ENCODE measurements around the gene ARHGEF19.

ARHGEF19 gene

GRCh38 chr1:16184557-16185303 is 27.7 kb downstream of the ARHGEF19 start:
- peak overlapping the region; percentile 92 for H2AK5ac ChIP-seq (ENCODE audit: low read length)
- WGBS (ENCODE audit: extremely low coverage, insufficient coverage, insufficient read length) = no CpG with 5 or more reads among the region's 10 CpGs

GRCh38 chr1:16183765-16184556 is 28.5 kb downstream of the ARHGEF19 start:
- Histone ChIP-seq H3K36me3 (ENCODE audit: control insufficient read depth in 1 of 2, insufficient read depth in 2 of 2, low read length in 2 of 2) (no peaks in the 10 kb centered on the region), H3K18ac (ENCODE audit: low read length) (peak overlapping the region; percentile 8), H3K4ac (ENCODE audit: low read depth, low read length) (no peak overlapping the region), H4K8ac (ENCODE audit: low read depth, low read length) (no peak overlapping the region), H2BK12ac (ENCODE audit: low read length) (peak overlapping the region; percentile 56), H3K27me3 (ENCODE audit: insufficient read depth, low read length) (no peaks in the 10 kb centered on the region), H3K4me2 (ENCODE audit: low read length) (no peak overlapping the region), H2BK5ac (ENCODE audit: low read depth, low read length, poor library complexity) (no peak overlapping the region), H2AK5ac (ENCODE audit: low read length) (peak overlapping the region; percentile 66), H3K27ac (ENCODE audit: low read depth, low read length) (no peak overlapping the region), H3K4me1 (ENCODE audit: control insufficient read depth in 1 of 2, insufficient read depth in 2 of 2, low read length in 2 of 2) (peaks cover 12 to 21% of the 10 kb centered on the region in 2 experiments), H3K4me3 (ENCODE audit: low read depth, low read length) (peak overlapping the region; percentile 5), H4K91ac (ENCODE audit: low read depth, low read length) (peak overlapping the region; percentile 53), H3K23ac (ENCODE audit: low read length) (no peak overlapping the region), H3K14ac (ENCODE audit: low read length) (no peak overlapping the region), H2AFZ (ENCODE audit: insufficient read depth, low read length, poor library complexity) (no peak overlapping the region), H3K9ac (ENCODE audit: low read length) (no peak overlapping the region), H2BK120ac (ENCODE audit: insufficient read depth, low read length, poor library complexity) (peak overlapping the region; percentile 67), H3K9me3 (ENCODE audit: insufficient read depth, low read depth, low read length) (no peaks in the 10 kb centered on the region), H3K79me2 (ENCODE audit: control insufficient read depth, insufficient read depth, low read length, poor library complexity) (peaks cover 2% of the 10 kb centered on the region), H4K12ac (ENCODE audit: low read depth, low read length) (no peak overlapping the region), H3K79me1 (ENCODE audit: low read length) (peaks cover 28% of the 10 kb centered on the region)
- DNase-seq = no peak
- no CpG with 5 or more reads among the region's 19 CpGs for WGBS (ENCODE audit: extremely low coverage, insufficient coverage, insufficient read length)

More at GRCh38 chr1:16184557-16185303, 27.7 kb downstream of the ARHGEF19 start:
- no peak overlapping the region for H3K4me2 ChIP-seq (ENCODE audit: low read length)
- no peaks in the 10 kb centered on the region for H3K9me3 ChIP-seq (ENCODE audit: insufficient read depth, low read depth, low read length)
- H3K79me2 ChIP-seq (ENCODE audit: control insufficient read depth, insufficient read depth, low read length, poor library complexity) = peaks cover 2% of the 10 kb centered on the region
- no peaks in the 10 kb centered on the region for H3K27me3 ChIP-seq (ENCODE audit: insufficient read depth, low read length)
- H3K27ac ChIP-seq (ENCODE audit: low read depth, low read length) = no peak overlapping the region
- H2BK120ac ChIP-seq (ENCODE audit: insufficient read depth, low read length, poor library complexity) = peak overlapping the region; percentile 67
- no peak overlapping the region for H3K4ac ChIP-seq (ENCODE audit: low read depth, low read length)
- no peak overlapping the region for H2BK5ac ChIP-seq (ENCODE audit: low read depth, low read length, poor library complexity)
- H3K4me3 ChIP-seq (ENCODE audit: low read depth, low read length) = no peak overlapping the region
- no peaks in the 10 kb centered on the region for H3K36me3 ChIP-seq (ENCODE audit: control insufficient read depth in 1 of 2, insufficient read depth in 2 of 2, low read length in 2 of 2)
- H2BK12ac ChIP-seq (ENCODE audit: low read length) = peak overlapping the region; percentile 77
- no peak overlapping the region for H3K9ac ChIP-seq (ENCODE audit: low read length)
- DNase-seq = no peak
- no peak overlapping the region for H2AFZ ChIP-seq (ENCODE audit: insufficient read depth, low read length, poor library complexity)
- peaks cover 10 to 17% of the 10 kb centered on the region in 2 experiments for H3K4me1 ChIP-seq (ENCODE audit: control insufficient read depth in 1 of 2, insufficient read depth in 2 of 2, low read length in 2 of 2)
- H4K91ac ChIP-seq (ENCODE audit: low read depth, low read length) = peak overlapping the region; percentile 53
- peaks cover 26% of the 10 kb centered on the region for H3K79me1 ChIP-seq (ENCODE audit: low read length)
- H4K12ac ChIP-seq (ENCODE audit: low read depth, low read length) = no peak overlapping the region
- H3K18ac ChIP-seq (ENCODE audit: low read length) = peak overlapping the region; percentile 62
- H3K23ac ChIP-seq (ENCODE audit: low read length) = no peak overlapping the region
- no peak overlapping the region for H4K8ac ChIP-seq (ENCODE audit: low read depth, low read length)
- peak overlapping the region; percentile 59 for H3K14ac ChIP-seq (ENCODE audit: low read length)

- no peak overlapping the region for H3K23ac ChIP-seq (ENCODE audit: low read length)
- no peaks in the 10 kb centered on the region for H3K27me3 ChIP-seq (ENCODE audit: insufficient read depth, low read length)
- H3K79me1 ChIP-seq (ENCODE audit: low read length) = peaks cover 30% of the 10 kb centered on the region
- H3K9ac ChIP-seq (ENCODE audit: low read length) = no peak overlapping the region
- H4K91ac ChIP-seq (ENCODE audit: low read depth, low read length) = peak overlapping the region; percentile 15
- H3K4me3 ChIP-seq (ENCODE audit: low read depth, low read length) = peak overlapping the region; percentile 34
- H4K12ac ChIP-seq (ENCODE audit: low read depth, low read length) = no peak overlapping the region
- H2BK12ac ChIP-seq (ENCODE audit: low read length) = peak overlapping the region; percentile 55
- peak overlapping the region; percentile 84 for H2AK5ac ChIP-seq (ENCODE audit: low read length)
- DNase-seq = peak in 1 of 2 donors; percentile 44
- H3K79me2 ChIP-seq (ENCODE audit: control insufficient read depth, insufficient read depth, low read length, poor library complexity) = peaks cover 2% of the 10 kb centered on the region
- H4K8ac ChIP-seq (ENCODE audit: low read depth, low read length) = no peak overlapping the region
- no peaks in the 10 kb centered on the region for H3K9me3 ChIP-seq (ENCODE audit: insufficient read depth, low read depth, low read length)
- 100% methylated on average over 3 of the region's 13 CpGs for WGBS (ENCODE audit: extremely low coverage, insufficient coverage, insufficient read length)
- no peak overlapping the region for H3K27ac ChIP-seq (ENCODE audit: low read depth, low read length)
- no peak overlapping the region for H3K4ac ChIP-seq (ENCODE audit: low read depth, low read length)
- H2BK120ac ChIP-seq (ENCODE audit: insufficient read depth, low read length, poor library complexity) = no peak overlapping the region
- H2BK5ac ChIP-seq (ENCODE audit: low read depth, low read length, poor library complexity) = no peak overlapping the region
- no peak overlapping the region for H3K4me2 ChIP-seq (ENCODE audit: low read length)
- H3K14ac ChIP-seq (ENCODE audit: low read length) = no peak overlapping the region
- H3K36me3 ChIP-seq (ENCODE audit: control insufficient read depth in 1 of 2, insufficient read depth in 2 of 2, low read length in 2 of 2) = no peaks in the 10 kb centered on the region
- H3K18ac ChIP-seq (ENCODE audit: low read length) = no peak overlapping the region
- H3K4me1 ChIP-seq (ENCODE audit: control insufficient read depth in 1 of 2, insufficient read depth in 2 of 2, low read length in 2 of 2) = peaks cover 16 to 26% of the 10 kb centered on the region in 2 experiments
- H2AFZ ChIP-seq (ENCODE audit: insufficient read depth, low read length, poor library complexity) = no peak overlapping the region
Measured at GRCh38 chr1:16183179-16183578, 29.3 kb downstream of the ARHGEF19 start.

GRCh38 chr1:16181887-16182719 is 30.3 kb downstream of the ARHGEF19 start:
- Histone ChIP-seq H3K4me3 (ENCODE audit: low read depth, low read length) (no peak overlapping the region), H4K8ac (ENCODE audit: low read depth, low read length) (peak overlapping the region; percentile 75), H3K4ac (ENCODE audit: low read depth, low read length) (peak overlapping the region; percentile 42), H3K4me1 (ENCODE audit: control insufficient read depth in 1 of 2, insufficient read depth in 2 of 2, low read length in 2 of 2) (peaks cover 16 to 24% of the 10 kb centered on the region in 2 experiments), H2BK5ac (ENCODE audit: low read depth, low read length, poor library complexity) (peak overlapping the region; percentile 84), H3K36me3 (ENCODE audit: control insufficient read depth in 1 of 2, insufficient read depth in 2 of 2, low read length in 2 of 2) (no peaks in the 10 kb centered on the region), H3K23ac (ENCODE audit: low read length) (no peak overlapping the region), H4K91ac (ENCODE audit: low read depth, low read length) (peak overlapping the region; percentile 93), H3K27ac (ENCODE audit: low read depth, low read length) (peak overlapping the region; percentile 69), H3K9ac (ENCODE audit: low read length) (no peak overlapping the region), H3K27me3 (ENCODE audit: insufficient read depth, low read length) (no peaks in the 10 kb centered on the region), H4K12ac (ENCODE audit: low read depth, low read length) (peak overlapping the region; percentile 68), H2AFZ (ENCODE audit: insufficient read depth, low read length, poor library complexity) (peak overlapping the region; percentile 18), H3K14ac (ENCODE audit: low read length) (peak overlapping the region; percentile 78), H2BK120ac (ENCODE audit: insufficient read depth, low read length, poor library complexity) (peak overlapping the region; percentile 95), H3K79me1 (ENCODE audit: low read length) (peaks cover 33% of the 10 kb centered on the region), H3K79me2 (ENCODE audit: control insufficient read depth, insufficient read depth, low read length, poor library complexity) (peaks cover 2% of the 10 kb centered on the region), H2BK12ac (ENCODE audit: low read length) (peak overlapping the region; percentile 95), H3K18ac (ENCODE audit: low read length) (peak overlapping the region; percentile 86), H3K4me2 (ENCODE audit: low read length) (peak overlapping the region; percentile 30), H2AK5ac (ENCODE audit: low read length) (peak overlapping the region; percentile 67), H3K9me3 (ENCODE audit: insufficient read depth, low read depth, low read length) (no peaks in the 10 kb centered on the region)
- DNase-seq = peak; percentile 55 to 66
- no CpG with 5 or more reads among the region's 18 CpGs for WGBS (ENCODE audit: extremely low coverage, insufficient coverage, insufficient read length)

Data from trophoblast cell (in vitro differentiated cells and primary cell).